ENCODE results near the gene PCDHGA10.
"Not testable (repeated sequence)": the region's sequence is repeated elsewhere in the genome, so short reads cannot be mapped to it uniquely, and the experiment has no call there.

Gene PCDHGA10

GRCh38 chr5:141412854-141413539 is at the start of gene PCDHGA10:
PCDHGA10 (plus strand) TSS chr5:141412987; CDS start chr5:141413176, 189 bp downstream.
- DNase-seq (ENCODE audit: low spot score), result peak; percentile 71

- DNase-seq (ENCODE audit: low spot score), result no peak
Observed at GRCh38 chr5:141363952-141364660, 48.7 kb upstream of the PCDHGA10 start, which contains the start of gene PCDHGA5. PCDHGA5 (plus strand) TSS chr5:141364162; CDS start chr5:141364331, 169 bp downstream.

- no peak for DNase-seq (ENCODE audit: low spot score)
Observed at GRCh38 chr5:141366016-141366896, 46.5 kb upstream of the PCDHGA10 start.

- DNase-seq (ENCODE audit: low spot score), result no peak
Observed at GRCh38 chr5:141369994-141370848, 42.6 kb upstream of the PCDHGA10 start, which contains the start of gene PCDHGB3. PCDHGB3 (plus strand) TSS chr5:141370242; CDS start chr5:141370395, 153 bp downstream.

GRCh38 chr5:141371572-141372475 is 41.0 kb upstream of the PCDHGA10 start:
- no peak for DNase-seq (ENCODE audit: low spot score)

GRCh38 chr5:141373673-141374317 is 39.0 kb upstream of the PCDHGA10 start, which contains the start of gene PCDHGA6:
PCDHGA6 (plus strand) TSS chr5:141373891; CDS start chr5:141374084, 193 bp downstream.
- peak; percentile 11 for DNase-seq (ENCODE audit: low spot score)

GRCh38 chr5:141374627-141375026 is 38.2 kb upstream of the PCDHGA10 start:
- no peak for DNase-seq (ENCODE audit: low spot score)

- DNase-seq (ENCODE audit: low spot score), result not testable (repeated sequence)
Observed at GRCh38 chr5:141375444-141376155, 37.2 kb upstream of the PCDHGA10 start.

GRCh38 chr5:141382469-141383294 is 30.1 kb upstream of the PCDHGA10 start, which contains the start of gene PCDHGA7:
PCDHGA7 (plus strand) TSS chr5:141382742; CDS start chr5:141382900, 158 bp downstream.
- DNase-seq (ENCODE audit: low spot score), result no peak

- no peak for DNase-seq (ENCODE audit: low spot score)
Observed at GRCh38 chr5:141383345-141383744, 29.4 kb upstream of the PCDHGA10 start.

GRCh38 chr5:141384471-141385267 is 28.1 kb upstream of the PCDHGA10 start:
- no peak for DNase-seq (ENCODE audit: low spot score)

- not testable (repeated sequence) for DNase-seq (ENCODE audit: low spot score)
Observed at GRCh38 chr5:141387557-141388311, 25.1 kb upstream of the PCDHGA10 start, which contains the start of gene PCDHGB4. PCDHGB4 (plus strand) TSS chr5:141387698; CDS start chr5:141387885, 187 bp downstream.

GRCh38 chr5:141388661-141389060 is 24.1 kb upstream of the PCDHGA10 start:
- no peak for DNase-seq (ENCODE audit: low spot score)

GRCh38 chr5:141389153-141390042 is 23.4 kb upstream of the PCDHGA10 start:
- DNase-seq (ENCODE audit: low spot score), result no peak

Measured in LoVo (cell line).